AG09319 (cell line): ENCODE measurements around the gene GYS2.

Experiments used
- DNase-seq: peaks from one replicate; pipeline ENCODE4 v3.0.0-alpha.2; 2010; ENCODE audit warnings: low read depth; ENCODE audit errors: extremely low read depth
- TF ChIP-seq, protein P1 (sequence below): IDR thresholded peaks from 2 replicates; pipeline ENCODE4 v1.5.1; 2011; ENCODE audit warnings: low read depth, mild to moderate bottlenecking, inconsistent platforms, low read length, moderate library complexity

Gene GYS2

DNA sequence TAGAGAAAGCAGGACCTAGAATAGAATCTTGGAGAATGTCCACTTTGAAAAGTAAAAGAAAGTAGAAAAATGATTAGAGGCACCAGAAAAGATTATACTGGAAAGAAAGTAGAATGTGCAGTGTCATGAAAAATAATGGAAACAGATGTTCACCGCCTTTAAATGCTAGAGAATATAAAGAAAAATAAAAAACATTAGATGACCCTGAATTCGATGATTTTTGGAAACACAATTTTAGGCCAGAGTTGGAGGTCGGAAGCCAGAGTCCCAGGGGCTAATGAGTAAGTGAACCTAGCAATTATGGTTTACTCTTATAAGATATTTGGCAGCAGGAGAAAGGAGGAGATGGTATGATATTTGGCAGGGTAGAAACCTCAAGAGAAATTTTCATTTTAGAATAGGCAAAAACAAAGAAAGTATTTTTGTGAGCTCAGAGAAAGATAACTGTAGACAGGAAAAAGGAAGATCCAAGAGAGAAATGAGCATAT, 37.7 kb downstream of the GYS2 start:
- DNase-seq = no peak
- TF ChIP-seq, protein P1, sequence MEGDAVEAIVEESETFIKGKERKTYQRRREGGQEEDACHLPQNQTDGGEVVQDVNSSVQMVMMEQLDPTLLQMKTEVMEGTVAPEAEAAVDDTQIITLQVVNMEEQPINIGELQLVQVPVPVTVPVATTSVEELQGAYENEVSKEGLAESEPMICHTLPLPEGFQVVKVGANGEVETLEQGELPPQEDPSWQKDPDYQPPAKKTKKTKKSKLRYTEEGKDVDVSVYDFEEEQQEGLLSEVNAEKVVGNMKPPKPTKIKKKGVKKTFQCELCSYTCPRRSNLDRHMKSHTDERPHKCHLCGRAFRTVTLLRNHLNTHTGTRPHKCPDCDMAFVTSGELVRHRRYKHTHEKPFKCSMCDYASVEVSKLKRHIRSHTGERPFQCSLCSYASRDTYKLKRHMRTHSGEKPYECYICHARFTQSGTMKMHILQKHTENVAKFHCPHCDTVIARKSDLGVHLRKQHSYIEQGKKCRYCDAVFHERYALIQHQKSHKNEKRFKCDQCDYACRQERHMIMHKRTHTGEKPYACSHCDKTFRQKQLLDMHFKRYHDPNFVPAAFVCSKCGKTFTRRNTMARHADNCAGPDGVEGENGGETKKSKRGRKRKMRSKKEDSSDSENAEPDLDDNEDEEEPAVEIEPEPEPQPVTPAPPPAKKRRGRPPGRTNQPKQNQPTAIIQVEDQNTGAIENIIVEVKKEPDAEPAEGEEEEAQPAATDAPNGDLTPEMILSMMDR = no peak

GRCh38 chr12:21566223-21566906, 38.3 kb downstream of the GYS2 start:
- TF ChIP-seq, protein P1 = no peak
- no peak for DNase-seq

GRCh38 chr12:21562859-21563258, 41.8 kb downstream of the GYS2 start:
- TF ChIP-seq, protein P1 = no peak
- no peak for DNase-seq

DNA sequence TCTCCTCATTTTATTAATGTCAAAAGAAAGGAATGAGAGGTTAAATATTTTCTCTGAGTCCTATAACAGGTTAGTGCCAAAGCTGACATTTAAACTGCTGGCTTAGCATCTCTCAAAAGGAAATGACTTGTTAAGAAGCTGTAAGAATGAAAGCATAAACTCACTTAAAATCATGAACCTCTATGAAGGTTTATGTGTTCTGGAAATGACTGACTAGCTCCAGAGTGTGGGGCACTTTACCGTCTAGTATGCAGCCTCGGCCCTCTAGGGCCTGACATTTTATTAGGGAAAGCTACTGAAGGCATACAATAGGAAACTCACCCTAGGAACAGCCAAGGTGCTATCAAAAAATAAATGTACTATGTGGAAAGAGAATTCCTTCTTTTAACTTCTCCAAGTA, 43.5 kb downstream of the GYS2 start:
- TF ChIP-seq, protein P1 = no peak
- DNase-seq = no peak

- DNase-seq = no peak
- TF ChIP-seq, protein P1 = no peak
These were observed 44.6 kb downstream of the GYS2 start for GRCh38 chr12:21559855-21560569.

DNA sequence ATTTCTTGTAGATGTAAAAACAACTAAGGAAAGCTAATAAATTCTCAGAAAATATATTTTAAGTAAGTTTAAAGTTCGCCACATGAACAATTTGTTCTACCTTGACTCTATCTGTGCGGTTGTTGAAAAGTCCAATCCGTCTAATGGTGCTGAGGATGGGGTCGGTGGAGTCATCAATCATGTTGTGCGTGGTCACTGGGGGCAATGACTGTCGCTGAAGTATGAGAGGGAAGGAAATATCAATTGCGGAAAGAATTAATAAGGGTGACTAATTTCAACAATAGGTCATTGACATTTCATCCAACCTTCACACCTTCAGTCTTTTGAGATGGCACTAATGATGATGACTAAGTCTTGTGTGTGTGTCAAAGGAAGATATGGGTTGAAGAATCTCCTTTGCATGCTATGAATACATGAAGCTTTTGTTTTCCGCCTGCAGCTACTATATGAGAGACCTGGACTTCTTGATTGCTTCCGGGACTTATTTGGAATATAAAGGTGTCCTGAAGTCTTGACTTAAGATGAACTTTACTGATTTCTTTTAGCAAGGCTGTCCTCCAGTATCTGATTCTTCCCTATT, 46.5 kb downstream of the GYS2 start:
- TF ChIP-seq, protein P1 = no peak
- DNase-seq = no peak

- DNase-seq = no peak
- TF ChIP-seq, protein P1 = no peak
These were observed 51.3 kb downstream of the GYS2 start for GRCh38 chr12:21553329-21553675.
